SW480 (cell line): ENCODE measurements around the gene SUGP1.
A peak's percentile ranks its signal among the peaks of the same experiment; 100 is the strongest.
"Not testable (repeated sequence)": the region's sequence is repeated elsewhere in the genome, so short reads cannot be mapped to it uniquely, and the experiment has no call there.

Experiments used
- DNase-seq: peaks from one replicate; pipeline ENCODE4 v3.0.0-alpha.2; 2016; ENCODE audit warnings: low spot score

Gene SUGP1

GRCh38 chr19:19263886-19264487 lies 56.3 kb downstream of the SUGP1 start:
- DNase-seq: no peak

- no peak for DNase-seq
These were observed 57.9 kb downstream of the SUGP1 start for GRCh38 chr19:19262190-19263057.

GRCh38 chr19:19261350-19262189 lies 58.7 kb downstream of the SUGP1 start:
- no peak for DNase-seq

- DNase-seq: no peak
These were observed 59.7 kb downstream of the SUGP1 start for GRCh38 chr19:19260417-19261214.

GRCh38 chr19:19259741-19260140 lies 60.6 kb downstream of the SUGP1 start:
- peak; percentile 38 for DNase-seq

- no peak for DNase-seq
These were observed 61.5 kb downstream of the SUGP1 start for GRCh38 chr19:19258589-19259338.

- no peak for DNase-seq
These were observed 62.3 kb downstream of the SUGP1 start for GRCh38 chr19:19257836-19258588.

- DNase-seq: no peak
These were observed 63.2 kb downstream of the SUGP1 start for GRCh38 chr19:19257137-19257536.

GRCh38 chr19:19256072-19256969 lies 64.0 kb downstream of the SUGP1 start:
- peak; percentile 29 for DNase-seq

GRCh38 chr19:19253409-19253808 lies 66.9 kb downstream of the SUGP1 start:
- not testable (repeated sequence) for DNase-seq

GRCh38 chr19:19250196-19250801 lies 70.0 kb downstream of the SUGP1 start:
- DNase-seq: no peak

- no peak for DNase-seq
These were observed 79.8 kb downstream of the SUGP1 start for GRCh38 chr19:19240476-19240875.

GRCh38 chr19:19239675-19240074 lies 80.6 kb downstream of the SUGP1 start:
- DNase-seq: no peak

- DNase-seq: no peak
These were observed 82.0 kb downstream of the SUGP1 start for GRCh38 chr19:19238126-19238894.

GRCh38 chr19:19236173-19236572 lies 84.1 kb downstream of the SUGP1 start:
- no peak for DNase-seq

GRCh38 chr19:19234220-19234816 lies 86.0 kb downstream of the SUGP1 start:
- no peak for DNase-seq

- no peak for DNase-seq
These were observed 88.0 kb downstream of the SUGP1 start for GRCh38 chr19:19232261-19232721.
